ENCODE measurements around the gene NAXD.
"Not testable (repeated sequence)": the region's sequence is repeated elsewhere in the genome, so short reads cannot be mapped to it uniquely, and the experiment has no call there.

Gene NAXD

GRCh38 chr13:110615322-110616102, at the start of gene NAXD:
Gene NAXD, plus strand, starts transcription at chr13:110615545. Its CDS starts 57 bp downstream, at chr13:110615602.
- DNase-seq: peak; percentile 96

- DNase-seq: no peak
Observed at GRCh38 chr13:110566171-110566570, 49.2 kb upstream of the NAXD start.

DNA sequence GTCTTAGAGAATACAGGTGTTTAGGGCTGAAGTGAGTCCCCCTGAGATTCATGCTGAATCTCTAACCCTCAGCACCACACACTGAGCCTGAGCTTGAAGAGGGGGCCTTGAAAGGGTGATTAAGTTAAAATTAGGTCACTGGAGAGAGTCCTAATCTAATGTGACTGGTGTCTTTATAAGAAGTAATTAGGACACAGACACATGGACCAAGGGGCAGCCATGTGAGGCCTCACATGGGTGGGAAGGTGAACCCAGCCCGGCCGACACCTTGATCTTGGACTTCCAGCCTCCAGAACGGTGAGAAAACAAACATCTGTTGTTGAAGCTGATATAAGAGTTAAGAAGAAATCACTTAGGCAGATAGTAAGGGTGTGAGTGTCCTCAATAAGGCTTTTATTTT, 46.7 kb upstream of the NAXD start:
- DNase-seq: peak; percentile 71

DNA sequence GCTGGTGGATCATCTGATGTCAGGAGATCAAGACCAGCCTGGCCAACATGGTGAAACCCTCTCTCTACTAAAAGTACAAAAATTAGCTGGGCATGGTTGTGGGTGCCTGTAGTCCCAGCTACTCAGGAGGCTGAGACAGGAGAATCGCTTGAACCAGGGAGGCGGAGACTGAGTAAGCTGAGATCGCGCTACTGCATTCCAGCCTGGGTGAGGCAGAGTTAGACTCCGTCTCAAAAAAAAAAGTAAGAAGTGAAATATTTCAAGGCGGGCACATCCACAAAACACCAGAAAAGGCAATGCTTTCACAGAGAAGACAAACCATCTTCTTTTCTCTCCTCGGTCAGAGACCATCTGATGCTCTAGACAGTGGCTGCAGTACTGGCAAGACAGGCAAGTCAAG, 45.4 kb upstream of the NAXD start:
- not testable (repeated sequence) for DNase-seq

DNA sequence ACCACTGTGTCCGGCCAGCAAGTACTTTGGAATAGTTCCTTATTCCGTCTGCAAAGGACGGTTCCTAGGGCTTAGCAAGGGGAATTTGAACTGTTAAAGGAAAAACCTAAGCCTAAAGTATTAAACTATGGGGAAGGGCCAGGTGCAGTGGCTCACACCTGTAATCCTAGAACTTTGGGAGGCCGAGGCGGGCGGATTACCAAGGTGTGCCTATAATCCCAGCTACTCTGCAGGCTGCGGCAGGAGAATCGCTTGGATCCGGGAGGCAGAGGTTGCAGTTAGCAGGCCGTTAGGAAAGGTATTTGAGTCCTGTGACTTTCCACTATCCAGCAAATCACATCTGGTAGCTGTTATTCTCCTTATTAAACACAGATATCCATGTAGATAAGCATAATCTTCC, 44.5 kb upstream of the NAXD start:
- no peak for DNase-seq

- no peak for DNase-seq
Observed at GRCh38 chr13:110571896-110572777, 43.2 kb upstream of the NAXD start.

DNA sequence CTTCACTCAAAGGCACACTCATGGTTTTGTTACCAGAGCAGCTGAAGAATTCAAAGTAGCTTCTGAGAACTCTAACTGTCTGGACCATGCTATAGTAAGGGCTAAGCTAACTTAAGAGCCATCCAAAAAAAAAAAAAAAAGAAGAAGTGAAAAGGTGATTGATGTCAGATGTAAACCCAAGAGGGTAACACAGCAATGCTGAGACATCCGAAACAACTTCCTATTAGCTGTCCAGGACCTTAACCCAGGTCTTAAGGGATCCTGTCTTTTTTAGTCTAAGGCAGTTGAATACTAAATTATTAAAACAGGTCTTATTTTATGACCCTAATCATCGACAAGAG, 42.6 kb upstream of the NAXD start:
- DNase-seq: no peak

- DNase-seq: no peak
Observed at GRCh38 chr13:110574161-110574560, 41.2 kb upstream of the NAXD start.

- peak; percentile 37 for DNase-seq
Observed at GRCh38 chr13:110575322-110576069, 39.8 kb upstream of the NAXD start.

DNA sequence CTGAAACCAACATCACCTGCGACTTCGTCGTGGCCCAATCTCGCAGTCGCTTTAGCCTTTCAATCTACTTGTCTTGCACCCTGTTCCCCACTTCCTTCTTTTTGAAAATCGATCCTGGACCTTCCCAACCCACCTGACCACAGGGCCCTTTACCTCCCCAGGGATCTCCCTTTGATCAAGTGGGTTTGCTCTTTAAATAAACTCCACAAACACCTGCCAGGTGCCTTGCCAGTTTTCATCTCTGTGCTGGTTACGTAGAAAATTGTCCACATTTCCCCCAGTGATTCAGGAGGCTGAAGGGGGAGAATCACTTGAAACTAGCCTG, 39.3 kb upstream of the NAXD start:
- no peak for DNase-seq

GRCh38 chr13:110576736-110577476, 38.4 kb upstream of the NAXD start:
- no peak for DNase-seq

DNA sequence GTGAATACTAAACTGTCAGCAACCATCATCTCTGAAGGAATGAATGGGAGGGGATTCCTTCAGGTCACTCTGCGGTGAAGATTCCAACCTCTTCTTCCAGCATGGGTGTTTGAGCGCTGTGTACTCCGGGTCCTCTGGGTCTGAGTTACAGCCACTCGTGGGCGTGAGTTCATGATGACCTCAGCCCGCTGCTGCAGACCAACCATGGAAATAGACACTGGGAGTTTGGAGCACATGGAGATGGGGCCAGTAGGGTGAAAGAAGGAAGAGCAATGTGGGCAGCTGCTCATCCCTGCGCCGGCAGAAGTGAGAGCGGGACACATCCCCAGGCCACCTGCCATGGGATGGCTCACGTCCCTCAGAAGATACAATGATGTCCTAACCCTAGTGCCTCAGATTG, 37.0 kb upstream of the NAXD start:
- DNase-seq: no peak

- no peak for DNase-seq
Observed at GRCh38 chr13:110580800-110581199, 34.5 kb upstream of the NAXD start.

- no peak for DNase-seq
Observed at GRCh38 chr13:110581506-110582185, 33.7 kb upstream of the NAXD start.

DNA sequence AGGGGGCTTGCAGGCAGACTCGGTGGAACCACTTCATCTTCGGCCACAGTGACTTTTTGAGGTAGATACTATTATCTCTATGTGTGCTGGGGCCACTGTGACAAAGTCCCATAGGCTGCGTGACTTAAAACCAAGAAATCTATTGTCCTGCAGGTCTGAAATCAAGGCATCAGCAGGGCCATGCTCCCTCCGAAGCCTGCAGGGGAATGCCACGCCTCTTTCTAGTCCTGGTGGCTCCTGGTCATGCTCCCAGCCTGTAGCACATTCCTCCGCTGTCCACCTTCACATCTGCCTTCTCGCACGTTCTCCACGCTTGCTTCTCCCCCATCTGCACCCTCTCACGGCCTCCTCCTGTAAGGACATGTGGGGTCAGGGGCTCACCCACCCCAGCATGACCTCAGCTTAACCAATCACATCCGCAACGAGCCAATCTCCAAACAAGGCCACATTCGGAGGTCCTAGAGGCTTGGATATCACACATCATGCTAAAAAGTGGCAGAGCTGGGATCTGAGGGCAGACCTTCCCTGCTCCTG, 32.9 kb upstream of the NAXD start:
- no peak for DNase-seq

- no peak for DNase-seq
Observed at GRCh38 chr13:110583178-110583865, 32.0 kb upstream of the NAXD start.

DNA sequence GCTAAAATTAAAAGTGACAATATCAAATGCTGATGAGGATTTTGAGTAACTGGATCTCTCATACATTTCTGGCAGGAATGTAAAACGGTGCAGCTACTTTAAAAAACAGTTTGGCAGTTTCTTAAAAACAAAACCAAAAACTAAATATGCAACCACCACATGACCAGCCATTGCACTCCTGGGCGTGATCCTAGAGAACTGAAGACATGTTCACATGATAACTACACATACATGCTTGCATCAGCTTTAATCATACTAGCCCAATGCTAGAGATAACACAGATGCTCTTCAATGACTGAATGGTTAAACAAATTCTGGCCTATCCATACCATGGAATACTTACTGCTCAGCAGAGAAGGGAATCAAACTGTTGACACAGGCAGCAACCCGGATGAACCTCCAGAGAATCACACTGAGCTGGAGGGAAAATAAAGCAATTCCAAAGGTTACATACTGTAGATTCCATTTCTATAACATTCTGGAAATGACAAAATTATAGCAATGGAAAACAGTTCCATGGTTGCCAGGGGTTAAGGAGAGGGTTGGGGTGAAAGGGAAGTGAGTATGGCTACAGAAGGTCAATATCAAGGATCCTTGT, 25.5 kb upstream of the NAXD start:
- DNase-seq: no peak

- no peak for DNase-seq
Observed at GRCh38 chr13:110590577-110590976, 24.8 kb upstream of the NAXD start.

DNA sequence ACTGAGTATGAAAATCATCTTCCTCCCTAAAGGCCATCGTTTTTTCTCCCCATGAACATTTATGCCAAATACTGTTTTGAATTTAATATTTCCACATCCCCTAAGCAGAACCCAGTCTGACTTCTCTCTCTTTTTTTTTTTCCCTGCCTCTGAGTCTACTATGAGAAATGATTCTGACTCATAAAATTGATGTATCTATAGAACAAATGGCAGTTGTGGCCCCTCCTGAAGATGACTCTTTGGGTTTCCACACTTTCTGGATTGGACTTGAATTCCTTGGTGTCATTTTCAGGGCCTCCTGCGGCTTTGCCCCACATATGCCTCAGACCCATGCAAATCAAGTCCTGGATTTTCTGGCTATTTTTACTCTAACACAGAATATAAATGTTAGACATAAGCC, 22.7 kb upstream of the NAXD start:
- DNase-seq: no peak

DNA sequence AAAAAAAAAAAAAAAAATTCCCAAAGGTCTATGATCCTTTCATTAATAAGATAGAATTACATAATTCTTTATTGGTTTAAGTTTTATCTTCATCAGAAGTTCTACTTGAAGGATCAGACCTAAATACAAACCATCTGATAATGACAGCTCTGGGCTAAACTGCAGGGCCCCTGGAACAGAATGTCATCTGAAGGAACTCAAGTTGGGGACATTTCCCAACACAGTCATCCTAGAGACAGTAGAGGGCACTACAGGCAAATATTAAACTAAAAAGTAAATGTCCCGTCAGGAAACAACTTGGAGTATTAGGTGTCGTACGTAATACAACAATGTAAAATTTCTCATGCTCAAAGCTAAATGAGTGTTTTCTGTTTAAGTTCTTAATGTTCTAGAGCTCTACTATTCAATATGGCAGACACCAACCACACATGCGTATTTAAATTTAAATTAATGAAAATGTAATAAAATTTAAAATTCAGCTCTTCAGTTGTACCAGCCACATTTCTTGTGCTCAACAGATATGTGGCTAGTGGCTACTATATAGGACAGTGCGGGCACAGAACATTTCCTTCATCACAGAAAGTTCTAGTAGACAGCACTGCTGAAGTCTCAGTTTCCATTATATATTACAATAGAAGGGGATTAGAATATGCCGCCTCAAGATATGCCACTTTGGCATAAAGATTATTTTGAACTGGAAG, 21.8 kb upstream of the NAXD start:
- peak; percentile 77 for DNase-seq

Data from eye (tissue), 1 donor.